GM12878 (cell line): Measurements from ENCODE around the gene ZNF148. TPM values are rescaled to one million over a fixed set of nuclear protein-coding genes. Genes with fewer than 3 reads are reported as not detected.
"Not testable (repeated sequence)": the region's sequence is repeated elsewhere in the genome, so short reads cannot be mapped to it uniquely, and the experiment has no call there.

Source experiments
- ATAC-seq: fragments of 200-7000 bp; cut with Tn5 transposase; 3 replicates; pipeline ENCODE4 v1.9.1; 2020; ENCODE audit warnings: mild to moderate bottlenecking, moderate library complexity
- BruUV-seq: library from RNA; stranded (reverse); fragments of 400-500 nt; replicated peaks from 2 replicates; lab custom pipeline; 2021; lab: Mats Ljungman, UMichigan
- CTCF ChIA-PET: fragments of 300-600 bp; sonication (Branson Sonifier 250); formaldehyde crosslinking; extraction: SDS; loops from one replicate; lab custom pipeline; 2021; ENCODE audit warnings: inconsistent platforms; lab: Yijun Ruan, JAX
- POLR2A ChIA-PET: fragments of 350-600 bp; formaldehyde crosslinking; extraction: SDS; loops from one replicate; lab custom pipeline; 2021; ENCODE audit warnings: inconsistent platforms; lab: Charles Lee
- RAD21 ChIA-PET: fragments of 300-600 bp; sonication (Branson Sonifier 250); formaldehyde crosslinking; loops from one replicate; lab custom pipeline; 2023; ENCODE audit warnings: antibody characterized with exemption; ENCODE audit not compliant: unreplicated experiment; lab: Charles Lee
- SMC1A ChIA-PET: fragments of 300-600 bp; sonication (Branson Sonifier 250); formaldehyde crosslinking; loops from one replicate; lab custom pipeline; 2023; ENCODE audit not compliant: unreplicated experiment, uncharacterized antibody; lab: Charles Lee
- DNase-seq: peaks from one replicate; pipeline ENCODE4 v3.0.0-alpha.2; 2011; ENCODE audit warnings: low read depth, low spot score
- FAIRE-seq: peaks from 3 replicates; lab custom pipeline; 2011; peaks lifted over from hg19 to GRCh38; lab: Jason Lieb, UNC
- H2AFZ ChIP-seq: 2 replicates; pipeline ENCODE4 v1.6.0; 2011; ENCODE audit warnings: low read depth, low read length, control low read depth; ENCODE audit not compliant: control insufficient read depth
- H3K27ac ChIP-seq: 2 replicates; pipeline ENCODE4 v1.5.1; 2011; ENCODE audit warnings: control low read depth; ENCODE audit not compliant: control insufficient read depth, insufficient read depth
- H3K27me3 ChIP-seq, 2 experiments: replicated peaks in 1 of 2; 2 replicates each; pipeline versions ENCODE4 v1.6.0 to v1.6.1; 2011; ENCODE audit warnings: low read length in 1 of 2; ENCODE audit not compliant: control insufficient read depth in 2 of 2, insufficient read depth in 2 of 2
- H3K36me3 ChIP-seq, 2 experiments: 2 replicates each; pipeline ENCODE4 v1.5.1; 2011; ENCODE audit warnings: low read length in 1 of 2; ENCODE audit not compliant: control insufficient read depth in 2 of 2, insufficient read depth in 2 of 2
- H3K4me1 ChIP-seq: 2 replicates; pipeline ENCODE4 v1.6.1; 2011; ENCODE audit warnings: mild to moderate bottlenecking, low read length, moderate library complexity, mixed read lengths; ENCODE audit not compliant: control insufficient read depth, insufficient read depth
- H3K4me2 ChIP-seq: 2 replicates; pipeline ENCODE4 v1.6.0; 2011; ENCODE audit warnings: control low read depth; ENCODE audit not compliant: control insufficient read depth, insufficient read depth
- H3K4me3 ChIP-seq: fragments of 200-600 bp; sonication (generic); 2 replicates; pipeline ENCODE4 v1.5.1; 2016
- H3K79me2 ChIP-seq: 2 replicates; pipeline ENCODE4 v1.6.0; 2011; ENCODE audit warnings: low read length; ENCODE audit not compliant: control insufficient read depth, insufficient read depth
- H3K9ac ChIP-seq: 2 replicates; pipeline ENCODE4 v1.8.0; 2011; ENCODE audit warnings: low read length, control low read depth, mixed read lengths; ENCODE audit not compliant: control insufficient read depth, insufficient read depth
- H3K9me3 ChIP-seq: replicated peaks from 3 replicates; pipeline ENCODE4 v1.5.1; 2011; ENCODE audit warnings: mild to moderate bottlenecking, low read length; ENCODE audit not compliant: control insufficient read depth, insufficient read depth
- H4K20me1 ChIP-seq: 2 replicates; pipeline ENCODE4 v1.6.0; 2011; ENCODE audit not compliant: control insufficient read depth, insufficient read depth
- ATF2 ChIP-seq: IDR thresholded peaks from 2 replicates; pipeline ENCODE4 v1.6.1; 2012; ENCODE audit warnings: low read length, inconsistent platforms
- CREM ChIP-seq: IDR thresholded peaks from 2 replicates; pipeline ENCODE4 v1.6.1; 2014; ENCODE audit warnings: antibody characterized with exemption, low read depth
- EGR1 ChIP-seq, 2 experiments: IDR thresholded peaks; 1 replicate in 1 of 2; 2 replicates in 1 of 2; pipeline ENCODE4 v1.6.1; 2011 to 2012; ENCODE audit warnings: low read depth in 2 of 2, low read length in 2 of 2, borderline replicate concordance in 1 of 2, mild to moderate bottlenecking in 1 of 2, moderate library complexity in 1 of 2
- EP300 ChIP-seq, 2 experiments: fragments of 150-350 bp in 1 of 2; IDR thresholded peaks; 2 replicates each; pipeline ENCODE4 v1.6.1; 2011 to 2012; ENCODE audit warnings: low read depth in 2 of 2, low read length in 2 of 2, borderline replicate concordance in 1 of 2, improper control_type of control experiment in 1 of 2, inconsistent platforms in 1 of 2; ENCODE audit not compliant: control insufficient read depth in 1 of 2
- JUND ChIP-seq: IDR thresholded peaks from 2 replicates; pipeline ENCODE4 v1.6.1; 2012; ENCODE audit warnings: low read depth, mild to moderate bottlenecking, low read length, improper control_type of control experiment, moderate library complexity
- KLF5 ChIP-seq: fragments of 450-650 bp; IDR thresholded peaks from 2 replicates; pipeline ENCODE4 v1.6.1; 2014; ENCODE audit warnings: mild to moderate bottlenecking; ENCODE audit not compliant: partially characterized antibody
- MLLT1 ChIP-seq: fragments of 450-650 bp; IDR thresholded peaks from 2 replicates; pipeline ENCODE4 v1.6.1; 2016; ENCODE audit warnings: mild to moderate bottlenecking
- MYB ChIP-seq: fragments of 150-350 bp; IDR thresholded peaks from 2 replicates; pipeline ENCODE4 v1.6.1; 2014; ENCODE audit warnings: mild to moderate bottlenecking, low read depth, low read length, borderline replicate concordance
- RAD21 ChIP-seq: IDR thresholded peaks from 2 replicates; pipeline ENCODE4 v1.6.1; 2011; ENCODE audit warnings: mild to moderate bottlenecking, low read depth, low read length, moderate library complexity; ENCODE audit not compliant: insufficient read depth
- ZBTB11 ChIP-seq: fragments of 450-650 bp; formaldehyde crosslinking; IDR thresholded peaks from 2 replicates; pipeline ENCODE4 v1.5.0; 2022; ENCODE audit warnings: mild to moderate bottlenecking, missing genetic modification characterization
- WGBS: methylation state at CpG from one replicate; pipeline ENCODE4 v1.1.6; 2016; ENCODE audit warnings: low lambda C conversion rate; ENCODE audit not compliant: insufficient replicate concordance, insufficient coverage; ENCODE audit errors: missing lambda C conversion rate; 5-methylcytosine and 5-hydroxymethylcytosine counted together
- in situ Hi-C: fragments of 300-500 bp; cut with MboI; formaldehyde crosslinking; loops from 9 replicates; pipeline ENCODE4 v1.14.3; 2018; ENCODE audit warnings: mixed read lengths
- intact Hi-C: fragments of 100-400 bp; cut with micrococcal nuclease; formaldehyde crosslinking; loops from one replicate; pipeline ENCODE4 v1.14.2; 2022; ENCODE audit not compliant: unreplicated experiment
- polyA plus RNA-seq, 11 experiments: library from polyadenylated mRNA; depleted of rRNA in 4 of 11; unstranded in 6 of 11; stranded (reverse) in 5 of 11; fragments of >200 nt; fragmentation: Nextera tagmentation in 4 of 11; fragmentation: Illumina TruSeq in 1 of 11; extraction: Ambion mirVana in 4 of 11; extraction: Trizol in 1 of 11; gene quantifications; 1 replicate in 1 of 11; 2 replicates in 10 of 11; pipeline versions ENCODE4 v1.2.1 to v1.2.3, GENCODE V29; 2011 to 2016; ENCODE audit warnings: inconsistent platforms in 2 of 11, missing spikeins in 2 of 11, low read depth in 1 of 11
- total RNA-seq, 4 experiments: library from RNA; depleted of rRNA in 3 of 4; stranded (reverse); fragments of >200 nt in 3 of 4; fragmentation: Illumina TruSeq in 1 of 4; extraction: Trizol in 1 of 4; gene quantifications; 2 replicates each; pipeline versions ENCODE4 v1.2.1 to v1.2.3, GENCODE V29; 2013 to 2021

The ZNF148 gene
- total and polyA plus RNA-seq, 10 of the 15 experiments (the other 5 are each of a cell fraction or from before 2014, with no cell fraction given), result 8.6 to 40.4 (median 26.7) TPM

GRCh38 chr3:125343367-125343766 is 31.8 kb downstream of the ZNF148 start:
- BruUV-seq, H4K20me1 ChIP-seq, CTCF ChIA-PET, RAD21 ChIA-PET, H3K4me3 ChIP-seq, intact Hi-C loops, H3K4me2 ChIP-seq, in situ Hi-C loops, DNase-seq, H3K27ac ChIP-seq, H3K36me3 ChIP-seq, H3K9ac ChIP-seq, H2AFZ ChIP-seq, ATAC-seq, H3K27me3 ChIP-seq, POLR2A ChIA-PET, H3K4me1 ChIP-seq, FAIRE-seq: not testable (repeated sequence)
- H3K9me3 ChIP-seq, result peaks cover 33% of the 10 kb centered on the region
- peaks cover 87% of the 10 kb centered on the region for H3K79me2 ChIP-seq
- WGBS, result 100% methylated on average over 7 of the region's 7 CpGs
- SMC1A ChIA-PET, result interaction anchor here (1.1 kb wide), 1 partner anchor 11 kb away, joined by 3 read pairs; no protein-coding TSS in a partner anchor

GRCh38 chr3:125340121-125340520 is 35.0 kb downstream of the ZNF148 start:
- intact Hi-C loops, result no loop called here
- ChIA-PET CTCF (interaction anchor here (0.6 kb wide), 1 partner anchor 27 kb away, joined by 3 read pairs; no protein-coding TSS in a partner anchor), POLR2A (interaction anchor here (0.6 to 1.0 kb wide), 2 partner anchors 8 to 412 kb away, joined by 3 to 5 read pairs; no protein-coding TSS in a partner anchor)
- TF ChIP-seq EP300 (IDR thresholded peaks at IDR 0.05; ENCODE audit: borderline replicate concordance in 1 of 2, control insufficient read depth in 1 of 2, low read depth in 2 of 2, low read length in 2 of 2), result no peak
- TF ChIP-seq KLF5, result no peak
- no peak for TF ChIP-seq JUND
- TF ChIP-seq ZBTB11, result no peak
- no peak for TF ChIP-seq EGR1 (IDR thresholded peaks at IDR 0.05; ENCODE audit: borderline replicate concordance in 1 of 2, low read depth in 2 of 2, low read length in 2 of 2)
- TF ChIP-seq MLLT1, result no peak
- TF ChIP-seq ATF2, result no peak
- no peak for TF ChIP-seq CREM
- TF ChIP-seq RAD21, result no peak
- TF ChIP-seq MYB, result no peak

More at GRCh38 chr3:125340121-125340520, 35.0 kb downstream of the ZNF148 start:
- no peak overlapping the region for H2AFZ ChIP-seq
- ATAC-seq, result no peak
- no peaks in the 10 kb centered on the region for H3K27me3 ChIP-seq
- no peaks in the 10 kb centered on the region for H3K4me1 ChIP-seq
- H3K36me3 ChIP-seq, result peaks cover 0 to 3% of the 10 kb centered on the region in 2 experiments; a peak in 1 of 4 replicates
- 90% methylated on average over 2 of the region's 2 CpGs for WGBS
- no peak for DNase-seq
- H3K79me2 ChIP-seq, result peaks cover 87% of the 10 kb centered on the region
- ChIA-PET SMC1A (no interaction called here), RAD21 (no interaction called here)
- in situ Hi-C loops, result no loop called here
- no peak overlapping the region for H3K9ac ChIP-seq
- no peak overlapping the region for H3K4me3 ChIP-seq
- no peak for FAIRE-seq
- H3K27ac ChIP-seq, result no peak overlapping the region
- no peaks in the 10 kb centered on the region for H4K20me1 ChIP-seq
- H3K4me2 ChIP-seq, result no peak overlapping the region
- peaks cover 25% of the 10 kb centered on the region for H3K9me3 ChIP-seq
- no TSS peak for BruUV-seq
